ENCODE data around the gene AP2A2.

Gene AP2A2

DNA sequence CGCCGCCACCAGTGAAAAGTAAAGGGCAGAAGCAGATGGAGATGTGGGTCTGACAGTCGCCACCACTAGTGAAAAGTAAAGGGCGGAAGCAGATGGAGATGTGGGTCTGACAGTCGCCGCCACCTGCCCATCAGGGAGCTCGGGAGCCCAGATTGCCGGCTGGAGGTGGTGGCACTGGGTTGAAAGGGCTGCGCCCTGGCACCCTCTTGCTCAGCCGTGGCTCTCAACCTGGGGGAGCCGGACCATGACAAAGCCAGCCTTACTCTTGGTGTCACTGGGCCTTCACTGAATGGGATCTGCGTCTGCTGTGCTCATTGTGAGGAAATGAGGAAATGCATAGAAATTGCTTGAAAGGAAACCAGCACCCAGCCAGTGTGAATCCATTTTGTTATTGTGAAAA lies 36.3 kb downstream of the AP2A2 start:
- DNase-seq (ENCODE audit: low read depth): no peak
- no peak overlapping the region for H3K4me3 ChIP-seq (ENCODE audit: low read length)
- TF ChIP-seq, protein P1, sequence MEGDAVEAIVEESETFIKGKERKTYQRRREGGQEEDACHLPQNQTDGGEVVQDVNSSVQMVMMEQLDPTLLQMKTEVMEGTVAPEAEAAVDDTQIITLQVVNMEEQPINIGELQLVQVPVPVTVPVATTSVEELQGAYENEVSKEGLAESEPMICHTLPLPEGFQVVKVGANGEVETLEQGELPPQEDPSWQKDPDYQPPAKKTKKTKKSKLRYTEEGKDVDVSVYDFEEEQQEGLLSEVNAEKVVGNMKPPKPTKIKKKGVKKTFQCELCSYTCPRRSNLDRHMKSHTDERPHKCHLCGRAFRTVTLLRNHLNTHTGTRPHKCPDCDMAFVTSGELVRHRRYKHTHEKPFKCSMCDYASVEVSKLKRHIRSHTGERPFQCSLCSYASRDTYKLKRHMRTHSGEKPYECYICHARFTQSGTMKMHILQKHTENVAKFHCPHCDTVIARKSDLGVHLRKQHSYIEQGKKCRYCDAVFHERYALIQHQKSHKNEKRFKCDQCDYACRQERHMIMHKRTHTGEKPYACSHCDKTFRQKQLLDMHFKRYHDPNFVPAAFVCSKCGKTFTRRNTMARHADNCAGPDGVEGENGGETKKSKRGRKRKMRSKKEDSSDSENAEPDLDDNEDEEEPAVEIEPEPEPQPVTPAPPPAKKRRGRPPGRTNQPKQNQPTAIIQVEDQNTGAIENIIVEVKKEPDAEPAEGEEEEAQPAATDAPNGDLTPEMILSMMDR (conservative IDR thresholded peaks at IDR 0.05; ENCODE audit: low read depth, low read length): no peak

DNA sequence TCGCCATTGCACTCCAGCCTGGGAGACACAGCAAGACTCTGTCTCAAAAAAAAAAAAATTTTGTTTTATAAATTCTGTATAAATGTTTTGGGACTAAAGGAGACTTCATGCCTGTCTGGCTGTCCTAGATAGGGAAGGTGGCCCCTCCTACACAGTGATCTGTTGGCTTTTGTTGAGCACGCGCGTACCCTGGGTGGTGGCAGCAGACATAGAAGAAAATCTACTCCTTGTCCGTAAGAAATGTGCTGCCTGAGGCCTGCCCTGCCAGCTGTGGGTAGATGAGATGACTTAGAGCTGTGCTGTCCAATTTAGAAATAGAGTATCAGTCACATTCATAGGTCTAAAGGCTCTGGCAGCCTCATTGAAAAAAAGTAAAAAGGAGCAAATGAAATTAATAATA lies 37.0 kb downstream of the AP2A2 start:
- TF ChIP-seq, protein P1 (conservative IDR thresholded peaks at IDR 0.05; ENCODE audit: low read depth, low read length): no peak
- H3K4me3 ChIP-seq (ENCODE audit: low read length): no peak overlapping the region
- DNase-seq (ENCODE audit: low read depth): no peak

DNA sequence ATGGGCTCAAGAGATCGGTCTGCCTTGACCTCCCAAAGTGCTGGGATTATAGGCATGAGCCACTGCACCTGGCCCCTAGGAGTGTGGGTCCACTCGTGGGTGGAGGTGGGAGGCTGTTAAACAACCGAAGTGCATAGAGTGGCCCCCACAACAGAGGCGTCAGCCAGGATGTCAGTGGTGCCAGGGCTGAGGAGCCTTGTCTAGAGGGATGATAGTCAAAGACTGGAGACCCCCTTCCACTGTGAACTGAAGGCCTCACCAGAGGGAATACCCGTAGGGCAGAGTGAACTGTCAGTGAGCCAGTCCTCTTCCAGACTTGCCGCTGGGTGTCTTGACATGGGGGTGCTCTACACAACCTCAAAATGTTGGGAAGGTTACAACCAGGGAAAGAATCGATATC lies 38.2 kb downstream of the AP2A2 start:
- TF ChIP-seq, protein P1 (conservative IDR thresholded peaks at IDR 0.05; ENCODE audit: low read depth, low read length): no peak
- H3K4me3 ChIP-seq (ENCODE audit: low read length): no peak overlapping the region
- DNase-seq (ENCODE audit: low read depth): no peak

DNA sequence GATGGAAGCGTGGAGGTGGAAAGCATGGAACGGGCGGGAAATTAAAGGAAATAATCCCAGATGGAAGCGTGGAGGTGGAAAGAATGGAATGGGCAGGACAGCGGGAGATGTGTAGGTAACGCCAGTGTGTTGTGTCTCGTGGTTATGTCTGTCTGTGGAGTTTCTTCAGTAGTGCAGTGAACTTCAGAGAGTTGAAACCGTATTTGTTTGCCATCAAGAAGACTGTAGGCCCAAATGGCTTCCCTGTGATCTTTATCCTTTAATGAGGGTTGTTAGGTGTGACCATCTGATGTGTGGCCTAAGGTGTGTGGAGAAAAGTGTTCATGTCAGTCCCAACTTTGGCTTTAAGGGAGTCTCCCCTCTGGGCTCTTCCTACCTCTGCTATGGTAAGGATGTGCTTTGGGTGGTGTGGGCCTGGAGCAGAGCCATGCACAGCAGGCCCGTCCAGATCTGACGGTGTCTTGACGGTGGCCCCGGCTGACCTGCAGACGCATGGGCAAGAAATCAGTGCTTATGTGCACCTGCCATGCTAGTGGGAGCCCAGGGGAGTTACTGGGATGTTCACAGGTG lies 39.6 kb downstream of the AP2A2 start:
- TF ChIP-seq, protein P1 (conservative IDR thresholded peaks at IDR 0.05; ENCODE audit: low read depth, low read length): no peak
- no peak overlapping the region for H3K4me3 ChIP-seq (ENCODE audit: low read length)
- DNase-seq (ENCODE audit: low read depth): no peak

DNA sequence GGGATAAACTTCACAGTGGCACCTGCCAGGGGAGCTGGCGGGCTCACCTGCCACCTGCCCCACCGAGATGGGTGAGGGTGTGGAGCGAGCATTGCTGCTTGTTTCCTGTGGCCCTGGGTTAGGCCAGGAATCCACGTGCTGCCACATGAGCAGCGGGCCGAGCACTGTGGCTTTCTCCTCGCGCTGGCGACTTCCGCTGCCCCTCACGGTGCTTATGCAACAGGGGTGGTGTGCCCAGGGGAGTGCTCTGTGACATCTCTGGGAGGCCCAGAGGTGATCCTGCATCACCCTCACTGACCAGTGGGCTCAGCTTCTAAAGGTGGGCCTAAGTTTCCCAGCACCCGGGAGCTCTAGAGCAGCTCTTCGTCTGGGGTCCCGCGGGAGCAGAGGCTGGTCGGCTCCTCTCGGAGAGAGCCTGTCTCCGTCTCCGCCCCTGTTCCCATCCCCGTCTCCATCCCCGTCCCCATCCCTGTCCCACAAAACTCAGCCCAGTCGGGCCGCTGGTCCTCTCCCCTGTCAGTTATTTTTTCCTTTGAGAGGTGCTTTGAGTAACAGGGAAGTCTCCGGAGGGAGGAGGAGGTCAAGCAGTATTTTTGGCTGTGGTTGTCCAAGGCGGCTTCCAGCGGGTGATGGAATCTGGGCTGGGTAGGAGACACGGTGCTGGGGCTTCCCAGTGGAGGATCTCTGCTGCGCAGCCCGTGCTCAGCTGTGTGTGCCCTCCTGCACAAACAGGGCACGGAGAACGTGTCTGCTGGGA lies 42.5 kb downstream of the AP2A2 start:
- no peak overlapping the region for H3K4me3 ChIP-seq (ENCODE audit: low read length)
- DNase-seq (ENCODE audit: low read depth): no peak
- TF ChIP-seq, protein P1 (conservative IDR thresholded peaks at IDR 0.05; ENCODE audit: low read depth, low read length): no peak

DNA sequence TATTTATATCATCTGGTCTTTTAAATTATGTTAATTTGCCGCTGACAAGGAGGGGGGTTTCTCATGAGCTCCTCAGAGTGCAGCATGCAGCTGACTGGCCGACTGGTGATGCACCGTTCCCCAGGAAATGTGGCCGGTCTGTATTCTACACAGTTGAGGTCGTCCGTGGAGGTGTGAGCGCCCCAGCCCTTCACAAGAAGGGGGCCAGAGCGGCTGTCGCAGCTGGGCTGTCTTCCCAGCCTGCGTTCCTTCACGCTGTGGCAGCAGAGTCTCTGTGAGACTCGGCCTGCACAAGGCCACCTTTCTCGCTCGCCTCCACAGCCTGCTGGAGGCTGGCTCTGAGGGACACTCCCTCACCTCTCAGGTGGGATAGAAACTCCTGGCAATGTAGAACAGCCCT lies 43.2 kb downstream of the AP2A2 start:
- no peak overlapping the region for H3K4me3 ChIP-seq (ENCODE audit: low read length)
- TF ChIP-seq, protein P1 (conservative IDR thresholded peaks at IDR 0.05; ENCODE audit: low read depth, low read length): no peak
- no peak for DNase-seq (ENCODE audit: low read depth)

DNA sequence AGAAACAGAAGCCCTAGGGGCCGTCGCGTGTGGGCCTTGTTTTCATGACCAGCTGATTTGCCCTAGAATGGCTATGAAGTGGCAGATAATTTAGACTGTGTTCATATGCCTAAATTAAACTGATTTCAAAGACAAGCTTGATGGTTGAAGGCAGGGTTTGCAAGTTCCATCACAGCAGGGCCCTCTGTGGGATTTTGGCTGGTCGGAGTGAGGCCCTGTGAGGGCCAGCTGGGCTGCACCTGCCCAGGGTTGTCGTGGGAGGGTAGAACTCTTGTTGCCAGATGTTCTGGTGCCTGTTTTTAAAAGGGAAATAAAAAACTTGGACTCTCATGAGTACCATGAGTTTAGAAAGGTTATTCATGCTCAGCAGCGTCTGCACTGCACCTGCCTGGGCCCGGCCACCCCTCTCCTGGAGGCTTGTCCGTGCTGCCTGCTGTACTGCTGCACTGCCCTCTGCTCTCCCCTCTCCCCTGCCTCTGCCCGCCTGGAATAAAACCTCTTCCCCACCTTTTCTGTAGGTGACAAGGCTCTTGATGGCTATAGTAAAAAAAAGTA lies 44.1 kb downstream of the AP2A2 start:
- no peak for DNase-seq (ENCODE audit: low read depth)
- TF ChIP-seq, protein P1 (conservative IDR thresholded peaks at IDR 0.05; ENCODE audit: low read depth, low read length): no peak
- H3K4me3 ChIP-seq (ENCODE audit: low read length): no peak overlapping the region

Measured in retinal pigment epithelial cell (primary cell).